HG03575 (cell line): ENCODE data around the gene GET4.

ENCODE experiments used
- ATAC-seq: cut with Tn5 transposase; IDR thresholded peaks from one replicate; pipeline ENCODE4 v1.9.1; 2021; ENCODE audit not compliant: unreplicated experiment, insufficient number of reproducible peaks, low FRiP score; ENCODE audit errors: extremely low read depth

Gene GET4, protein sequence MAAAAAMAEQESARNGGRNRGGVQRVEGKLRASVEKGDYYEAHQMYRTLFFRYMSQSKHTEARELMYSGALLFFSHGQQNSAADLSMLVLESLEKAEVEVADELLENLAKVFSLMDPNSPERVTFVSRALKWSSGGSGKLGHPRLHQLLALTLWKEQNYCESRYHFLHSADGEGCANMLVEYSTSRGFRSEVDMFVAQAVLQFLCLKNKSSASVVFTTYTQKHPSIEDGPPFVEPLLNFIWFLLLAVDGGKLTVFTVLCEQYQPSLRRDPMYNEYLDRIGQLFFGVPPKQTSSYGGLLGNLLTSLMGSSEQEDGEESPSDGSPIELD

GRCh38 chr7:876077-876971 is at the start of gene GET4:
GET4 (plus strand) TSS chr7:876554; CDS start chr7:876646, 92 bp downstream.
- ATAC-seq: no peak

GRCh38 chr7:828793-829561 is 47.4 kb upstream of the GET4 start:
- no peak for ATAC-seq

DNA sequence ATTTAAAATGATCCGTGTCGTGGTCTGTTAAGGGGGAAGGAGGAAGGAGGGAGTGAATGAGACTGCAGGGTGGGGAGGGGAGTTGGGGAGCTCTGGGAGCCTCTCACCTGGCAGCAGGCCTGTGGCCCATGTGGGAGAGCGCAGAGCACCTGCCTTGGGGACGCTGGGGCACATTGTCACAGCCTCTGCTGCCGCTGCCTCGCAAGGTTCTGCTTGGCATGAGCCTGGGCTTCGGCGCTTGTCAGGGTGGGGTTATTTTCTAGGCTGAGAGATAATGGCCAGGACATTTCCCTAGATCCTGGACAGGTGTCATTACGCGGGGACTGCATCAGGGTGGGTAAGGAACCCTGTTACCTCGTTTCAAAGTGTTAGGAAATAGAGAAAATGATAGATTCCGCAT is 46.3 kb upstream of the GET4 start:
- ATAC-seq: no peak

DNA sequence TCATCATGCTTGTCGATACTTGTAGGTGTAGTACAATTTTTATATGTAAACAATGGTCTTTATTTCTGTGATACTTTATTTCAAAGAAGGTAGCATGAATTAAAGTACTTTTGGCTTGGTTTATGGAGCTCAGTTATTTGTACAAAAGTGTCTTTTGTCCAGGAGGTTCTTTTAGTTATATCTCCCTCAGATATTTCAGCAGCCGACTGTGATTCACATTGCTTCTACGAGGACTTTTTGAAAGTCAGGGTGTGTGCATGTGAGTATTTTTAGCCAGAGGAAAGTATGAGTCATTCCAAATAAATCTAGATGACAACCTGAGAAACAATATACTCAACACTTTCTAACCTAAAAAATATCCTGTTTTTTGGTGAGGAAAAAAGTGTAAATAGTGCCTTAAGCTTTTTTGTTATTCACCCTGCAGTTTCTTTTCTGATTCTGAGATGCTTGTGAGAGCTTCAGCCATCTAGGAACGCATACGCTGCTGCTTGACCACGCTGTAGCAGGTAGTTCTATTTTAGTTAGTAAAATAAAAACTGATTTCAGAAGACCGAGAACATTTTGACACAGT is 44.7 kb upstream of the GET4 start:
- no peak for ATAC-seq

- no peak for ATAC-seq
These were observed 44.0 kb upstream of the GET4 start, which contains the start of gene SUN1 for GRCh38 chr7:832167-832967. SUN1 (plus strand) TSS chr7:832476; CDS start chr7:832525, 49 bp downstream.

DNA sequence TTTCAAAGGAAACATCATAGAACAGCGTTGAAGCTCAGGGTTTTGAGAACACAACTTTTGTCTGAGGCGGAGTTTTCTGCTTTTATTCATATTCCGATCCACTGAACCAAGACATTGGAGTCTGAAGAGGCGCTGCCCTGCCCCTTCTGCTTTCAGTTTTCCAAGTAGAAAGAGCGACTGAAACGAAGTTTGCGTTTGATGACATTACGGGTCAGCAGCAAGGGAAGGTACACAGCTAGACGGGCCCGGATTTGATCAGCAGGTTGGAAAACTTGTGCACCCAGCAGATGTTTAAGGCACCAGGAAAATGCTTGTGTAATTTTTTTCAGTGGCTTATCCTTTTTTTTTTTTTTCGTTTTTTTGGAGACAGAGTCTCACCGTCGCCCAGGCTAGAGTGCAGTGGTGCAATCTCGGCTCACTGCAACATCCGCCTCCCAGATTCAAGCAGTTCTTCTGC is 43.4 kb upstream of the GET4 start:
- no peak for ATAC-seq

DNA sequence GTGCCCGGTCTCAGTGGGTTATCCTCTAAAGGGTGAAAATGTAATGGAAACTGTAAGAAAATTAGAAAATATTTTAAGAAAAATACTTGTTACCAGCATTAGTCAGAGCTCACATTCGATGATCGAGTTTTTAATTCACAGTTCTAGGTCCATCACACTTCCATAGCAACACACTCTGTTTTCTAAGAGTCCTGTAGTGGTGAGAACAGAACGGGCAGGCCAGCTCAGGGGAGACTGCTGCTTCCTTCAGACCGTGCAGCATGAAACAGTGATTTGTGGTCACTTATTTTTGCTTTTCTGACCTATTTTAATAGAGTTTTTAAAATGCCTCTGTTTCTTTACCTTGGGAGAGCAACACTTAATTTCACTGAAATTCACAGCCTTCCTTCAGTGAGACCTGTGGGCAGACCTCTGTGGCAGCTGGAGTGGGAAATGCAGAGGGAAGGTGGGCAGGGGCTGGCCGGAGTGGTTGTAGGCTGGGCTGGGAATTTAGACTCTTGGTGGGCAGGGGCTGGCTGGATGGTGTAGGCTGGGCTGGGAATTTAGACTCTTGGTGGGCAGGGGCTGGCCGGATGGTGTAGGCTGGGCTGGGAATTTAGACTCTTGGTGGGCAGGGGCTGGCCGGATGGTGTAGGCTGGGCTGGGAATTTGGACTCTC is 42.6 kb upstream of the GET4 start:
- no peak for ATAC-seq

DNA sequence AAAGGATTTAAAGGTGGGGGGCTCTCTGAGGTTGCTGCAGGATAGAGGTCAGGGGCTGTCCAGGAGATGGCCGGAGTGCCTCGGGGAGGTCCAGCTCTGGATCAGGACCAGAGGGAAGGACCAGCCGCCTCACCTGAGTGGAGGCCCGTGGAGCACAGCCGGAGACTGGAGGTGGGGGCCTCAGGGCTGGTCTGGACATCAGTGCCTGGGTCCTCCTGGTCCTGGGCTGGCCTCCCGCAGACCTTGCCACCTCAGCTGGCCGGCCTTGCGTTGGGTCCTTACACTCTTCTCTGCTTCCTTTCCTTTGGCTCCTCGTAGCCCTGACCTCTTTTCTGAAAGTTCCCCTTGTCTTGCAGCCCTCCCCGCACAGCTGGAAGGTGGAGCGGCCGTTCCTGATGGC is 42.1 kb upstream of the GET4 start:
- no peak for ATAC-seq

- no peak for ATAC-seq
These were observed 41.3 kb upstream of the GET4 start for GRCh38 chr7:835021-835420.

- ATAC-seq: no peak
These were observed 40.6 kb upstream of the GET4 start for GRCh38 chr7:835485-836401.

DNA sequence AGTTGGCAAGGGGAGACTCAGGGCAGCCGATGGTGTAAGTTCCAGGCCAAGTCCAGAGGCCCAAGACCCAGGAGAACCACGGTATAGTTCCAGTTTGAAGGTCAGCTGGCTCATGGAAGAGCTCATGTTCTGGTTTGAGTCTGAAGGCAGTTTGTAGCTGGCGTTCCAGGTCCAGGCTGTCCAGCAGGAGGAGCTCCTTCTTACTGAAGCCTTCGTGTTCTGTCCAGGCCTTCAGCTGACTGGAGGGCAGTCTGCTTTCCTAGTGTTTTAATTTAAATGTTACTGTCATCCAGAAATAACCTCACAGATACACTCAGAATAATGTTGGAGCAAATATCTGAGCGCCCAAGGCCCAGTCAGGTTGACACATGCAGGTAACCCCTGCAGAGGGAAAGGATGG is 39.9 kb upstream of the GET4 start:
- no peak for ATAC-seq

- no peak for ATAC-seq
These were observed 39.4 kb upstream of the GET4 start for GRCh38 chr7:837001-837400.

DNA sequence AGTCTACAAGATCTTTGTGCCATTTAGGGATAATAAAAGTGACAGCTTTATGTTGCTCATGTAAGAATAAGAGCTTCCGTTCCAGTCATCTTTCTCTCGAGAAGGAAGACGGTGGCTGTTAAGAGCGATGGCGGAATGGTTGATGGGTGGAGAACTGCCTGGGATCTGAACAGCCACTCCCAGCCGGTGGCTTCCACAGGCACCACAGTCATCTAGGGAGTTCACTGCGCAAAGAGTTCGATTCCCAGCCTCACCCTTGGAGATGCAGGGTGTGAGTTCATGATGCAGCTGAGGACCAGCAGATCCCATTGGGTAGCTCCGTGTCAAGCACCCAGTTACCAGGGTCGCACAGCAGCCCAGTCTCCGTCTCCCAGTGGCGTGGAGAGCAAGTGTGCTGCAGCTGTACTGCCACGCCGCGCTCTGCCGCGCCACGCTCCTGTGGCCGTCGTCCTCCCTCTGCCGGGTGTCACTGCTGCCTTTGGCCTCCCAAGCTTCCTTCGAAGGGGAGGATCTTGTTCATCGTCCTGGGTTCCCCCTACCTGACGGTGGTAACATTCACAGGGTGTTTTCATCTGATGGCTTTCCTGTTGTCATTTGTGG is 36.3 kb upstream of the GET4 start:
- no peak for ATAC-seq

DNA sequence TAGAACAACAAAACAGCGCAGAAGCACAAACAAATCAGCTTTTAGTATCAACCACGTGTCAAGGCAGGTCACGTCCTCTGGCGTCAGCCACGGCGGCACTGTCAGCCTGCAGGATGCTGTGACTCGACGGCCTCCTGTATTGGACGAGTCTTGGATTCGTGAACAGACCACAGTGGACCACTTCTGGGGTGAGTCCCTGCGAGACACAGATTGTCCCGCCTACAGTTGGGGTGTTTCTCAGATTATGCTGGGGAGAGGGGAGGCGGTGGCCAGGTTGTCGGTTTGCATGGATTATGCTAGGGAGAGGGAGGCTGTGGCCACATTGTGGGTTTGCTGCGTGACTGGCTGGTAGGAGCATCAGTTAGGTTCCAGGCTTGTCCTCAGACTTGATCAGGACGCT is 34.4 kb upstream of the GET4 start:
- no peak for ATAC-seq

DNA sequence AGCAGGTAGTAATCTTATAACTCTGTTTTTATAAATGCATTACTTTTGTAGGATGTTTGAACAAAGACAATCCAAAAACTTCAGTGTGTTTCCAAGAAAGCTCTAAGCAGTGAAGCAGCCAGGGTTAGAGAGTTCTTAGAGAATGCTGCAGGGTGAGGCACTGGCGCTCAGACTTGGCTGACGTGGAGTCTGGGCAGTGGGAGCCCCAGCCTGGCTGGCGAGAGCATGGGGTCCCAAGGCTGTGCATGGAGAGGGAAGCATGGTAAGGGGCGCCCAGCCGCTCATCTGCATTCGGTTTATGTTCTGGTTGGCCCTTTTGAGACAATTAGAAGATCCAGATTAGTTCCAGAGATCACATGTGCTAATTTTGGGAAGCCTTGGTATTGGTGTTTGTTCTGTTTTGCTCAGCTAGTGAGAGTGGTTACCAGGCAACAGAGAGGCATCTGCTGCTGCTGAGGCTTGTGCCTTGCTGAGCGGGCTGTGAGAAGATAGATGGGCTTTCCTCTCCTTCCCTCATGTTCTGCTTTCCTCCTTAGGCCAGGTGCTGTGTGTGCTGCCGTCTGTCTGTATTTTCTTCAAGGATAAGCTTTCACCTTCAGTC is 33.8 kb upstream of the GET4 start:
- ATAC-seq: no peak

- ATAC-seq: no peak
These were observed 33.1 kb upstream of the GET4 start for GRCh38 chr7:843230-843629.
